GM12801 (cell line): Measurements from ENCODE around the gene ROR2.

Experiments
- CTCF ChIP-seq: IDR thresholded peaks from one replicate; pipeline ENCODE4 v1.5.1; 2011; ENCODE audit warnings: control low read depth; ENCODE audit not compliant: insufficient read length; ENCODE audit errors: extremely low read depth

Gene ROR2

GRCh38 chr9:91849694-91850093, 100.3 kb downstream of the ROR2 start:
- TF ChIP-seq CTCF = no peak

GRCh38 chr9:91848146-91848545, 101.9 kb downstream of the ROR2 start:
- no peak for TF ChIP-seq CTCF

- TF ChIP-seq CTCF = no peak
Measured at GRCh38 chr9:91847581-91848091, 102.4 kb downstream of the ROR2 start.

GRCh38 chr9:91845879-91846278, 104.1 kb downstream of the ROR2 start:
- no peak for TF ChIP-seq CTCF

GRCh38 chr9:91844701-91845291, 105.2 kb downstream of the ROR2 start:
- no peak for TF ChIP-seq CTCF

GRCh38 chr9:91844190-91844589, 105.8 kb downstream of the ROR2 start:
- TF ChIP-seq CTCF = no peak

- TF ChIP-seq CTCF = no peak
Measured at GRCh38 chr9:91843623-91844148, 106.3 kb downstream of the ROR2 start.

GRCh38 chr9:91843093-91843492, 106.9 kb downstream of the ROR2 start:
- TF ChIP-seq CTCF = no peak
